Measurements from ENCODE around the gene SRL. TPM values are rescaled to one million over a fixed set of nuclear protein-coding genes. Genes with fewer than 3 reads are reported as not detected.

The SRL gene
- total and polyA plus RNA-seq, 2 donors (not counting 1 experiment from before 2014, with no cell fraction given): not detected

DNA sequence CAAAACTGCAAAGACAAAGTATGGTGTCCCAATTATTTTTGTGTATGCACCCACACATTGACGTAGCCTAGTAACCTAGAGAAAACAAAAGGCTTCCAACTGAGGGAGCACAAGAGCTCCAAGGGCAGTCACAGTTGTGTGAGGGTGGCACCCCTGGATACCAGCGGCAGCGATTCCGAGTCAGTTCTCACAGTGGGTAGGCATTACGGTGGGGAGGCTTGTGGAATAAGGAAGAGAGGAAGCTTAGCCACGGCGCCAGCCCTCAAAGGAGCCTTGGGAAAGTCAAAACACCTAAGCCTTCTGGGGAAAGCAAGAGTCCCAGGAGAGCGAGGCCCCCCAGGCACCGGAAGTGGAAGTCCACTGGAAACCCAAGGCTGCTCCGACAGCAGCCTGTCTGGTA is 94.6 kb downstream of the SRL start:
- ATAC-seq (ENCODE audit: low read depth): no peak
- TF ChIP-seq CTCF (IDR thresholded peaks at IDR 0.05) (no peak), EZH2 (IDR thresholded peaks at IDR 0.05; ENCODE audit: borderline replicate concordance, insufficient read depth, low read depth, low read length, poor library complexity, severe bottlenecking) (no peak)
- H3K27me3 ChIP-seq (replicated peaks in 1 of 4; ENCODE audit: control extremely low read depth in 1 of 4, control insufficient read depth in 3 of 4, insufficient read depth in 4 of 4, low read length in 3 of 4): no peaks in the 10 kb centered on the region
- H3K27ac Mint-ChIP-seq: no peak overlapping the region
- DNase-seq: no peak
- intact Hi-C loops (cut with micrococcal nuclease): no loop called here
- no peak overlapping the region for H3K4me3 Mint-ChIP-seq
- no peaks in the 10 kb centered on the region for H3K27me3 Mint-ChIP-seq
- no peaks in the 10 kb centered on the region for H4K20me1 ChIP-seq (ENCODE audit: control insufficient read depth, insufficient read depth, low read length, poor library complexity, severe bottlenecking)
- no peak overlapping the region for H3K4me3 ChIP-seq (ENCODE audit: control extremely low read depth in 1 of 5, extremely low read depth in 1 of 5, insufficient read depth in 1 of 5, low read depth in 2 of 5, low read length in 4 of 5)
- H3K9ac ChIP-seq (ENCODE audit: low read length): no peak overlapping the region
- CTCF ChIA-PET: no interaction called here
- no peaks in the 10 kb centered on the region for H3K9me3 ChIP-seq (ENCODE audit: control extremely low read depth in 1 of 3, control insufficient read depth in 2 of 3, insufficient read depth in 1 of 3, low read length in 2 of 3)
- H3K4me1 Mint-ChIP-seq: no peaks in the 10 kb centered on the region
- peaks cover 0 to 2% of the 10 kb centered on the region in 2 donors for H3K4me1 ChIP-seq (ENCODE audit: control insufficient read depth in 2 of 2, insufficient read depth in 2 of 2, low read length in 2 of 2)
- H3K4me2 ChIP-seq (replicated peaks; ENCODE audit: low read depth, low read length, poor library complexity, severe bottlenecking): no peak overlapping the region
- no peak overlapping the region for H2AFZ ChIP-seq (ENCODE audit: insufficient read depth, low read depth, low read length, poor library complexity, severe bottlenecking)
- 83% methylated on average over 9 of the region's 10 CpGs for WGBS (ENCODE audit: insufficient coverage)
- H3K79me2 ChIP-seq (ENCODE audit: control insufficient read depth, insufficient read depth, low read length): no peaks in the 10 kb centered on the region
- no peaks in the 10 kb centered on the region for H3K9me3 Mint-ChIP-seq (ENCODE audit: insufficient read depth)
- H3K27ac ChIP-seq (ENCODE audit: low read length in 2 of 2): no peak overlapping the region
- no peaks in the 10 kb centered on the region for H3K36me3 ChIP-seq (replicated peaks in 1 of 2; ENCODE audit: control extremely low read depth in 1 of 2, control insufficient read depth in 1 of 2, extremely low read depth in 1 of 2, insufficient read depth in 2 of 2, low read length in 1 of 2)
- POLR2A ChIA-PET: no interaction called here

DNA sequence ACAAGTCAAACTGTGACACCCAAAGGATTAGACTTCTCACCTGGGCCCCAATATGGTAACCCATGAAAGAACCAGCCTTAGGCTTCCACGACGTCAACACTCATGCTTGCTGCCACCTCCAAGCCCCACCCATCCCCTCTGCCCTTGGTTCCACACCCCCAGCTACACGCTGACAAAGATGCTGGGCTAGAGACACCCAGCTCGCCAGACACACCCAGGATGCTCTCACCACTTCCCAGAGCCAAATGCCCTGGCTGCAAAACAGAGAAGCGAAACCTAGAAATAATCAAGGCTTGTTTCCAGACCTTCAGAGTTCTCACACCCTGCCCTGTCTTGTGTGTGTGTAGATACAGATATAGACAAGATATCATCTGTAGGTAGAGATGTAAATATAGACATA is 99.6 kb downstream of the SRL start:
- no peaks in the 10 kb centered on the region for H3K36me3 ChIP-seq (replicated peaks in 1 of 2; ENCODE audit: control extremely low read depth in 1 of 2, control insufficient read depth in 1 of 2, extremely low read depth in 1 of 2, insufficient read depth in 2 of 2, low read length in 1 of 2)
- ChIA-PET POLR2A (no interaction called here), CTCF (no interaction called here)
- TF ChIP-seq CTCF (IDR thresholded peaks at IDR 0.05) (no peak), EZH2 (IDR thresholded peaks at IDR 0.05; ENCODE audit: borderline replicate concordance, insufficient read depth, low read depth, low read length, poor library complexity, severe bottlenecking) (no peak)
- Mint-ChIP-seq H3K27me3 (peaks cover 5% of the 10 kb centered on the region), H3K4me3 (no peak overlapping the region), H3K4me1 (no peaks in the 10 kb centered on the region), H3K9me3 (ENCODE audit: insufficient read depth) (no peaks in the 10 kb centered on the region), H3K27ac (no peak overlapping the region)
- H2AFZ ChIP-seq (ENCODE audit: insufficient read depth, low read depth, low read length, poor library complexity, severe bottlenecking): no peak overlapping the region
- H4K20me1 ChIP-seq (ENCODE audit: control insufficient read depth, insufficient read depth, low read length, poor library complexity, severe bottlenecking): no peaks in the 10 kb centered on the region
- peaks cover 0 to 5% (median 0%) of the 10 kb centered on the region in 3 donors for H3K9me3 ChIP-seq (ENCODE audit: control extremely low read depth in 1 of 3, control insufficient read depth in 2 of 3, insufficient read depth in 1 of 3, low read length in 2 of 3)
- intact Hi-C loops (cut with micrococcal nuclease): no loop called here
- no peaks in the 10 kb centered on the region for H3K27me3 ChIP-seq (replicated peaks in 1 of 4; ENCODE audit: control extremely low read depth in 1 of 4, control insufficient read depth in 3 of 4, insufficient read depth in 4 of 4, low read length in 3 of 4)
- no peak overlapping the region for H3K9ac ChIP-seq (ENCODE audit: low read length)
- peaks cover 0 to 7% of the 10 kb centered on the region in 2 donors for H3K4me1 ChIP-seq (ENCODE audit: control insufficient read depth in 2 of 2, insufficient read depth in 2 of 2, low read length in 2 of 2)
- no peak overlapping the region for H3K4me3 ChIP-seq (ENCODE audit: control extremely low read depth in 1 of 5, extremely low read depth in 1 of 5, insufficient read depth in 1 of 5, low read depth in 2 of 5, low read length in 4 of 5)
- 39% methylated on average over 4 of the region's 5 CpGs for WGBS (ENCODE audit: insufficient coverage)
- ATAC-seq (ENCODE audit: low read depth): no peak
- DNase-seq: peak; percentile 53
- no peak overlapping the region for H3K4me2 ChIP-seq (replicated peaks; ENCODE audit: low read depth, low read length, poor library complexity, severe bottlenecking)
- no peak overlapping the region for H3K27ac ChIP-seq (ENCODE audit: low read length in 2 of 2)
- H3K79me2 ChIP-seq (ENCODE audit: control insufficient read depth, insufficient read depth, low read length): no peaks in the 10 kb centered on the region
